ENCODE results near the gene RAD51B. TPM values are rescaled to one million over a fixed set of nuclear protein-coding genes. Genes with fewer than 3 reads are reported as not detected.
"Not testable (repeated sequence)": the region's sequence is repeated elsewhere in the genome, so short reads cannot be mapped to it uniquely, and the experiment has no call there.

RAD51B gene
- total and polyA plus RNA-seq, 9 donors = 21.6 to 70.1 (median 35.1) TPM

DNA sequence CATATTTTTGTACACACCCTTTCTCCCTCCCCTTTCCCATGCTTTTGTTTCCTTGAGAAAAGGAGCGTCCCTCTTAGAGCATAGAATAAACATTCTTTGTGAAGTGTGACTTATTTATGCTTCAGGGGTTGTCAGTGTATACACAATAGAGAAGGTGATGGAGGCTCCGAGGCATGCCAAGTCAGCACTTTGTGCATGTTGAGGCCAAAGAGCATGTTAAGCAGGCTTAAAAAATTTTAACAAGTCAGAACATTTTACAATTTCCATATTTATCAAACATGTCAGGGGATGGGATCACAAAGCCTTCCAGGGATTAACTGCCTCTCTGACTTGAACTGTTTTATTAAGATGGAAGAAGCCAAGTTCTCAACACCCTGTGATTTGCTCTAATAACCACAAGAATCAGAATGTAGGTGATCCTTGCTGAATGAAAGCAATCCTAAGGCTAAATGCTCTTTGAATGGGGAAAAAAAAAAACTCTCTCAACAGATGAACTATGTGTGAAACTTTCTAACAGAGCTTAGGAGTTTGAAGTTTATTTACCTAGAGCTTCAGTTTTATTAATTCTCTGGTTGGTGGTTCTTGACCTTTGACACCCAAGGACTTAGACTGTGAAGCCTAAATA lies 223.1 kb downstream of the RAD51B start:
- WGBS, 3 donors = 21 to 26% (median 25%) methylated on average over 2 of the region's 2 CpGs
- no peak for DNase-seq
- Histone ChIP-seq H3K9me3 (no peaks in the 10 kb centered on the region), H3K27ac (peak overlapping the region in 1 of 2 donors; percentile 58), H3K36me3 (no peaks in the 10 kb centered on the region), H3K27me3 (no peaks in the 10 kb centered on the region), H3K4me1 (ENCODE audit: insufficient read depth) (peaks cover 17% of the 10 kb centered on the region), H3K4me3 (no peak overlapping the region)
- intact Hi-C loops (cut with DNase I) = loop anchor here in 1 of 4 donors (10.0 kb wide), 1 partner anchor 48 kb away; no protein-coding TSS in a partner anchor
- TF ChIP-seq EP300 (IDR thresholded peaks at IDR 0.05) = no peak
- TF ChIP-seq POLR2A (IDR thresholded peaks at IDR 0.05) = no peak
- TF ChIP-seq CTCF (IDR thresholded peaks at IDR 0.05) = no peak

- no peak for DNase-seq
- Histone ChIP-seq H3K27me3 (no peaks in the 10 kb centered on the region), H3K27ac (peak overlapping the region in 1 of 2 donors; percentile 58), H3K4me1 (ENCODE audit: insufficient read depth) (peaks cover 17% of the 10 kb centered on the region), H3K9me3 (no peaks in the 10 kb centered on the region), H3K4me3 (no peak overlapping the region), H3K36me3 (no peaks in the 10 kb centered on the region)
- TF ChIP-seq EP300 (IDR thresholded peaks at IDR 0.05) = no peak
- TF ChIP-seq POLR2A (IDR thresholded peaks at IDR 0.05) = no peak
- TF ChIP-seq CTCF (IDR thresholded peaks at IDR 0.05) = no peak
- intact Hi-C loops (cut with DNase I) = loop anchor here in 1 of 4 donors (10.0 kb wide), 1 partner anchor 49 kb away; no protein-coding TSS in a partner anchor
Observed at GRCh38 chr14:68043752-68044151, 224.2 kb downstream of the RAD51B start.

DNA sequence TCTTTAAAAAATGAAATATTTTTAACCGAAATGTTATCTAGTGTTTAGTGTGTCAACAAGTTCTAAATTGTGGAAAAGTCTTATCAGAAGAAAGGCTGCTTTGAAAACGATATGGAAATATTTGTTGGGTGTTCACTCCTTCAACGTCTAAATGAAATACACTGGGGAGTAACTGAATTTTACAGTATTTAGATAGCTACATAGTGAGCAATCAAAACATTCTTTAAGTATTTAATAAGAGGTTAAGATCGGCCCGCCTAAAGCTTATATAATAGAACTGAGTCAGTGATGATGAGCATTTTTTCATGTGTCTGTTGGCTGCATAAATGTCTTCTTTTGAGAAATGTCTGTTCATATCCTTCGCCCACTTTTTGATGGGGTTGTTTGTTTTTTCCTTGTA lies 228.3 kb downstream of the RAD51B start:
- intact Hi-C loops (cut with DNase I) = loop anchor here in 1 of 4 donors (10.0 kb wide), 1 partner anchor 53 kb away; no protein-coding TSS in a partner anchor
- H3K36me3 ChIP-seq = no peaks in the 10 kb centered on the region
- no peak for TF ChIP-seq POLR2A (IDR thresholded peaks at IDR 0.05)
- H3K27ac ChIP-seq = peak overlapping the region in 1 of 2 donors; percentile 43
- H3K9me3 ChIP-seq = no peaks in the 10 kb centered on the region
- H3K4me3 ChIP-seq = no peak overlapping the region
- H3K4me1 ChIP-seq (ENCODE audit: insufficient read depth) = peaks cover 10% of the 10 kb centered on the region
- DNase-seq = no peak
- 15 to 19% (median 17%) methylated on average over 6 of the region's 6 CpGs for WGBS, 3 donors
- H3K27me3 ChIP-seq = no peaks in the 10 kb centered on the region

GRCh38 chr14:68048815-68049214 lies 229.2 kb downstream of the RAD51B start:
- H3K27me3 ChIP-seq; H3K36me3 ChIP-seq; H3K4me3 ChIP-seq; H3K4me1 ChIP-seq (ENCODE audit: insufficient read depth); H3K9me3 ChIP-seq; H3K27ac ChIP-seq; DNase-seq: not testable (repeated sequence)
- 96 to 100% (median 98%) methylated on average over 2 of the region's 2 CpGs for WGBS, 3 donors
- intact Hi-C loops (cut with DNase I) = loop anchor here in 1 of 4 donors (10.0 kb wide), 1 partner anchor 54 kb away; no protein-coding TSS in a partner anchor

DNA sequence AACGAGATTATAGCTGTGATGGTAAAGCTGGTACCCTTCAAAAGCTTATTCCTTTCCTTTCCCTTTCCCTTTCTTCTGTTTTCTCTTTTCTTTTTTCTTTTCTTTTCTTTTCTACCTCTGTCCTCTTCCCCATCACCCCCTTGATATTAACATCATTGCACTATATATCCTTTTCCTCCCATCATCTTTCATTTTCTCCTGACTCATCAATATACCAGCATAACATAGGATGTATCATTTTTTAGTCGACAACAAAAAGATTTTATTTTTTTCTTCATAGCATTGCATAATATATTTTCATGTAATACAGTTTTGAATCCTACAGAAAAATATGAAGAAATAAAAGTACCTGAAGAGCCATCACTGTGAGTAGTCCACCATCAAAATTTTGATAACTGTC lies 230.6 kb downstream of the RAD51B start:
- 93 to 98% (median 97%) methylated on average over 2 of the region's 2 CpGs for WGBS, 3 donors
- peaks cover 6% of the 10 kb centered on the region for H3K4me1 ChIP-seq (ENCODE audit: insufficient read depth)
- intact Hi-C loops (cut with DNase I) = no loop called here
- H3K27me3 ChIP-seq = no peaks in the 10 kb centered on the region
- H3K27ac ChIP-seq = no peak overlapping the region
- no peak for DNase-seq
- H3K9me3 ChIP-seq = no peaks in the 10 kb centered on the region
- TF ChIP-seq CTCF (IDR thresholded peaks at IDR 0.05) (no peak), POLR2A (IDR thresholded peaks at IDR 0.05) (no peak), EP300 (IDR thresholded peaks at IDR 0.05) (no peak)
- no peaks in the 10 kb centered on the region for H3K36me3 ChIP-seq
- no peak overlapping the region for H3K4me3 ChIP-seq

Data from ovary (tissue), 9 donors.